NCI-H2029 treated with DMSO at 0.1 percent for 48 hours (cell line): Measurements from ENCODE around the gene PARVA.

Experiments used
- DNase-seq: peaks from one replicate; lab custom pipeline; 2025; lab: John Stamatoyannopoulos, UW

The PARVA gene

GRCh38 chr11:12433121-12433520 is 55.8 kb downstream of the PARVA start:
- no peak for DNase-seq

GRCh38 chr11:12433571-12434324 is 56.4 kb downstream of the PARVA start:
- no peak for DNase-seq

GRCh38 chr11:12434325-12434654 is 56.9 kb downstream of the PARVA start:
- no peak for DNase-seq

- DNase-seq, result no peak
Measured at GRCh38 chr11:12435264-12435663, 57.9 kb downstream of the PARVA start.

GRCh38 chr11:12436266-12436665 is 58.9 kb downstream of the PARVA start:
- DNase-seq, result no peak

GRCh38 chr11:12438291-12438690 is 60.9 kb downstream of the PARVA start:
- DNase-seq, result no peak

- peak; percentile 92 for DNase-seq
Measured at GRCh38 chr11:12439615-12440014, 62.2 kb downstream of the PARVA start.

- no peak for DNase-seq
Measured at GRCh38 chr11:12440565-12440964, 63.2 kb downstream of the PARVA start.

GRCh38 chr11:12441231-12441861 is 64.0 kb downstream of the PARVA start:
- no peak for DNase-seq

GRCh38 chr11:12444601-12445000 is 67.2 kb downstream of the PARVA start:
- no peak for DNase-seq

- no peak for DNase-seq
Measured at GRCh38 chr11:12445001-12445400, 67.6 kb downstream of the PARVA start.

- DNase-seq, result no peak
Measured at GRCh38 chr11:12446863-12447262, 69.5 kb downstream of the PARVA start.

GRCh38 chr11:12448131-12448939 is 71.0 kb downstream of the PARVA start:
- no peak for DNase-seq

GRCh38 chr11:12449961-12450715 is 72.8 kb downstream of the PARVA start:
- no peak for DNase-seq

GRCh38 chr11:12451179-12451814 is 73.9 kb downstream of the PARVA start:
- no peak for DNase-seq

GRCh38 chr11:12453243-12453642 is 75.9 kb downstream of the PARVA start:
- DNase-seq, result no peak

GRCh38 chr11:12454782-12455181 is 77.4 kb downstream of the PARVA start:
- DNase-seq, result no peak

GRCh38 chr11:12455938-12456337 is 78.6 kb downstream of the PARVA start:
- DNase-seq, result no peak

- DNase-seq, result no peak
Measured at GRCh38 chr11:12456651-12457579, 79.5 kb downstream of the PARVA start.

- DNase-seq, result no peak
Measured at GRCh38 chr11:12458042-12458441, 80.7 kb downstream of the PARVA start.

GRCh38 chr11:12459374-12459773 is 82.0 kb downstream of the PARVA start:
- DNase-seq, result no peak
